Ectodermal cell (in vitro differentiated cells): Measurements from ENCODE around the gene SPRR2G.
"Not testable (repeated sequence)": the region's sequence is repeated elsewhere in the genome, so short reads cannot be mapped to it uniquely, and the experiment has no call there.

ENCODE experiments used
- H3K27ac ChIP-seq: 2 replicates; pipeline ENCODE4 v1.7.0; 2013; ENCODE audit warnings: mild to moderate bottlenecking, low read depth, low read length; ENCODE audit not compliant: insufficient read depth, poor library complexity, severe bottlenecking
- H3K27me3 ChIP-seq: 2 replicates; pipeline ENCODE4 v1.7.0; 2013; ENCODE audit warnings: mild to moderate bottlenecking, low read length; ENCODE audit not compliant: insufficient read depth, control insufficient read depth, poor library complexity, severe bottlenecking
- H3K36me3 ChIP-seq: one replicate; pipeline ENCODE4 v1.7.0; 2013; ENCODE audit warnings: low read length; ENCODE audit not compliant: control insufficient read depth, insufficient read depth
- H3K4me1 ChIP-seq: one replicate; pipeline ENCODE4 v1.7.0; 2013; ENCODE audit warnings: low read length; ENCODE audit not compliant: control insufficient read depth, insufficient read depth
- H3K4me3 ChIP-seq: 2 replicates; pipeline ENCODE4 v1.7.0; 2013; ENCODE audit warnings: low read depth, low read length, control low read depth; ENCODE audit not compliant: insufficient read depth
- H3K9me3 ChIP-seq: 2 replicates; pipeline ENCODE4 v1.7.0; 2013; ENCODE audit warnings: mild to moderate bottlenecking, low read length, moderate library complexity; ENCODE audit not compliant: control insufficient read depth
- WGBS, 2 experiments: methylation state at CpG; one replicate each; pipeline ENCODE4 v1.1.7; 2013; ENCODE audit warnings: missing lambda C conversion rate in 2 of 2; 5-methylcytosine and 5-hydroxymethylcytosine counted together

SPRR2G gene

GRCh38 chr1:153120945-153121344 lies 29.7 kb downstream of the SPRR2G start:
- Histone ChIP-seq H3K27me3 (no peaks in the 10 kb centered on the region), H3K36me3 (no peaks in the 10 kb centered on the region), H3K4me1 (peaks cover 3% of the 10 kb centered on the region), H3K27ac (no peak overlapping the region), H3K9me3 (no peaks in the 10 kb centered on the region), H3K4me3 (no peak overlapping the region)

GRCh38 chr1:153119491-153119971 lies 31.2 kb downstream of the SPRR2G start:
- Histone ChIP-seq H3K9me3 (no peaks in the 10 kb centered on the region), H3K36me3 (no peaks in the 10 kb centered on the region), H3K27ac (no peak overlapping the region), H3K4me1 (peaks cover 3% of the 10 kb centered on the region), H3K27me3 (no peaks in the 10 kb centered on the region), H3K4me3 (no peak overlapping the region)
- 91 to 94% methylated on average over 3 of the region's 3 CpGs for WGBS, 2 experiments

- not testable (repeated sequence) for H3K4me1 ChIP-seq, H3K36me3 ChIP-seq, H3K27me3 ChIP-seq, H3K4me3 ChIP-seq, H3K27ac ChIP-seq, H3K9me3 ChIP-seq
Measured at GRCh38 chr1:153115264-153115663, 35.4 kb downstream of the SPRR2G start.

- Histone ChIP-seq H3K9me3 (no peaks in the 10 kb centered on the region), H3K36me3 (no peaks in the 10 kb centered on the region), H3K4me3 (no peak within 1 kb of the TSS), H3K27ac (no peak within 1 kb of the TSS), H3K4me1 (no peaks in the 10 kb centered on the region), H3K27me3 (no peaks in the 10 kb centered on the region)
- 91 to 96% methylated on average over 3 of the region's 3 CpGs for WGBS, 2 experiments
Measured at GRCh38 chr1:153113416-153113815, 37.3 kb downstream of the SPRR2G start, which contains the start of gene SPRR2F. Gene SPRR2F (minus strand): TSS chr1:153113516. CDS start chr1:153112733, 783 bp downstream.

- not testable (repeated sequence) for H3K9me3 ChIP-seq, H3K4me1 ChIP-seq, H3K27ac ChIP-seq, H3K4me3 ChIP-seq, H3K27me3 ChIP-seq, H3K36me3 ChIP-seq
- WGBS, 2 experiments = 88 to 90% methylated on average over 5 of the region's 5 CpGs
Measured at GRCh38 chr1:153112454-153112853, 38.2 kb downstream of the SPRR2G start.

- no peak overlapping the region for H3K4me3 ChIP-seq
- H3K27ac ChIP-seq = no peak overlapping the region
- H3K9me3 ChIP-seq = no peaks in the 10 kb centered on the region
- no peaks in the 10 kb centered on the region for H3K4me1 ChIP-seq
- no peaks in the 10 kb centered on the region for H3K36me3 ChIP-seq
- H3K27me3 ChIP-seq = no peaks in the 10 kb centered on the region
- WGBS, 2 experiments = 90 to 94% methylated on average over 3 of the region's 5 CpGs
Measured at GRCh38 chr1:153100245-153100644, 50.4 kb downstream of the SPRR2G start.
